ENCODE measurements around the gene TNFRSF1A. TPM values are rescaled to one million over a fixed set of nuclear protein-coding genes. Genes with fewer than 3 reads are reported as not detected.

TNFRSF1A gene
- total and polyA plus RNA-seq, 4 donors = 36.9 to 144 (median 88.4) TPM

GRCh38 chr12:6376870-6377666 lies 35.2 kb upstream of the TNFRSF1A start:
- peak overlapping the region; percentile 4 to 6 for H3K27ac ChIP-seq (ENCODE audit: low read depth in 1 of 2, low read length in 2 of 2)
- DNase-seq (ENCODE audit: low spot score) = no peak
- 79% methylated on average over 10 of the region's 10 CpGs for WGBS
- H3K36me3 ChIP-seq (ENCODE audit: control insufficient read depth in 4 of 4, insufficient read depth in 3 of 4, low read depth in 1 of 4, low read length in 3 of 4) = no peaks in the 10 kb centered on the region
- H3K27me3 ChIP-seq (ENCODE audit: control insufficient read depth in 4 of 4, insufficient read depth in 4 of 4, low read length in 3 of 4) = no peaks in the 10 kb centered on the region
- TF ChIP-seq SP1 (IDR thresholded peaks at IDR 0.05) = no peak
- TF ChIP-seq TAF1 (conservative IDR thresholded peaks at IDR 0.05) = no peak
- no peak for TF ChIP-seq HNF4G (IDR thresholded peaks at IDR 0.05)
- TF ChIP-seq, protein P1, sequence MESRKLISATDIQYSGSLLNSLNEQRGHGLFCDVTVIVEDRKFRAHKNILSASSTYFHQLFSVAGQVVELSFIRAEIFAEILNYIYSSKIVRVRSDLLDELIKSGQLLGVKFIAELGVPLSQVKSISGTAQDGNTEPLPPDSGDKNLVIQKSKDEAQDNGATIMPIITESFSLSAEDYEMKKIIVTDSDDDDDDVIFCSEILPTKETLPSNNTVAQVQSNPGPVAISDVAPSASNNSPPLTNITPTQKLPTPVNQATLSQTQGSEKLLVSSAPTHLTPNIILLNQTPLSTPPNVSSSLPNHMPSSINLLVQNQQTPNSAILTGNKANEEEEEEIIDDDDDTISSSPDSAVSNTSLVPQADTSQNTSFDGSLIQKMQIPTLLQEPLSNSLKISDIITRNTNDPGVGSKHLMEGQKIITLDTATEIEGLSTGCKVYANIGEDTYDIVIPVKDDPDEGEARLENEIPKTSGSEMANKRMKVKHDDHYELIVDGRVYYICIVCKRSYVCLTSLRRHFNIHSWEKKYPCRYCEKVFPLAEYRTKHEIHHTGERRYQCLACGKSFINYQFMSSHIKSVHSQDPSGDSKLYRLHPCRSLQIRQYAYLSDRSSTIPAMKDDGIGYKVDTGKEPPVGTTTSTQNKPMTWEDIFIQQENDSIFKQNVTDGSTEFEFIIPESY (IDR thresholded peaks at IDR 0.05) = no peak
- no peak for TF ChIP-seq RAD21 (IDR thresholded peaks at IDR 0.05)
- no peak for TF ChIP-seq JUND (IDR thresholded peaks at IDR 0.05)
- TF ChIP-seq CTCF (IDR thresholded peaks at IDR 0.05; ENCODE audit: low read depth, low read length, missing input control) = no peak
- peak overlapping the region in 1 of 2 donors; percentile 27 for H3K9ac ChIP-seq (ENCODE audit: low read depth in 1 of 2, low read length in 2 of 2)
- no peak overlapping the region for H3K4me3 ChIP-seq (ENCODE audit: low read depth in 1 of 3, low read length in 3 of 3)
- H3K9me3 ChIP-seq (ENCODE audit: control insufficient read depth in 4 of 4, low read length in 3 of 4) = no peaks in the 10 kb centered on the region
- peaks cover 5 to 16% (median 12%) of the 10 kb centered on the region in 4 donors for H3K4me1 ChIP-seq (ENCODE audit: control insufficient read depth in 4 of 4, insufficient read depth in 4 of 4, low read length in 3 of 4)

DNA sequence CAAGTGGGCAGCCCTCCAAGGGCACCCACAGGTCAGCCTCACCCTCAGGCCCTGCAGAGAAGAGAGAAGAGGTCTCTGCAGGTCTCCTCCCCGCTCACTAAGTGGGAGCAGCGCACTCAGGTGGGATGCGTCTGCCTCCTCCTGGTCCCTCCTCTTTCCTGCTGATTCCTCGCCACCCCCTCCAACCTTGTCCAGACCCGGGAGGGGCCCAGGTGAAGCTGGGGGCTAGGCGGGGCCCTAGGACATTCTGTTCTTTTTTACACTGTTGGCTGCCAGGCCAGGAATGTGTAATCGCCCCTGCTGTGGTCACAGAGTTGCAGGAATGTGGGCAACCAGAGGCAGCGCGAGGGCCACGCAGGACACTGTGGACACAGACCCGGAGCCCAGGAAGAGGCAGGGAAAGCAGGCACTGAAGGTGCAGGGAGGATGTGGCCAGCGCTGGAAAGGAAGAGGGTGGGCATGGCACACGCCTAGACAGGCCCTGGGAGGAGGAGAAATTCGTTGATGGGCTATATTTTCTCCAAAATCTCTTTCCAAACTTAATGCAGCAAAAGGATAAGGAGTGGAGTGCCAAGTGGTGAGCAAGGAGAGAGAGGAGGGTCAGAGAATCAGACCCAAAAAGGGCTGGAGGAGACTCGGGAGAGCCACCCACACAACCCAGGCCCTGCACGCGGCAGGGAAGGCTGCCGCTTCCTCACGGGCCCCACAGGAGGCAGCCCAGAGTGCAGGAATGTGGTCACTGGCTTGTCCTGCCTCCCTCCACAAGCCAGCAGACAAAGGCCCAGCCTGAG lies 34.4 kb upstream of the TNFRSF1A start:
- Histone ChIP-seq H3K9me3 (ENCODE audit: control insufficient read depth in 4 of 4, low read length in 3 of 4) (no peaks in the 10 kb centered on the region), H3K27ac (ENCODE audit: low read depth in 1 of 2, low read length in 2 of 2) (peak overlapping the region in 1 of 2 donors; percentile 23), H3K4me1 (ENCODE audit: control insufficient read depth in 4 of 4, insufficient read depth in 4 of 4, low read length in 3 of 4) (peaks cover 5 to 16% (median 12%) of the 10 kb centered on the region in 4 donors), H3K4me3 (ENCODE audit: low read depth in 1 of 3, low read length in 3 of 3) (no peak overlapping the region), H3K27me3 (ENCODE audit: control insufficient read depth in 4 of 4, insufficient read depth in 4 of 4, low read length in 3 of 4) (no peaks in the 10 kb centered on the region), H3K9ac (ENCODE audit: low read depth in 1 of 2, low read length in 2 of 2) (no peak overlapping the region), H3K36me3 (ENCODE audit: control insufficient read depth in 4 of 4, insufficient read depth in 3 of 4, low read depth in 1 of 4, low read length in 3 of 4) (no peaks in the 10 kb centered on the region)
- no peak for DNase-seq (ENCODE audit: low spot score)
- peak; percentile 34 for TF ChIP-seq SP1 (IDR thresholded peaks at IDR 0.05)
- no peak for TF ChIP-seq FOXA1 (IDR thresholded peaks at IDR 0.05)
- TF ChIP-seq, protein P1 (IDR thresholded peaks at IDR 0.05) = no peak
- TF ChIP-seq GABPA (IDR thresholded peaks at IDR 0.05 in 1 of 2, conservative IDR thresholded peaks at IDR 0.05 in 1 of 2) = no peak
- TF ChIP-seq, protein P2, sequence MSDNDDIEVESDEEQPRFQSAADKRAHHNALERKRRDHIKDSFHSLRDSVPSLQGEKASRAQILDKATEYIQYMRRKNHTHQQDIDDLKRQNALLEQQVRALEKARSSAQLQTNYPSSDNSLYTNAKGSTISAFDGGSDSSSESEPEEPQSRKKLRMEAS (IDR thresholded peaks at IDR 0.05) = no peak
- TF ChIP-seq YY1 (IDR thresholded peaks at IDR 0.05) = no peak
- WGBS = 68% methylated on average over 19 of the region's 19 CpGs

Data from liver (tissue), 9 donors.